Muscle of back (tissue), 11 donors: ENCODE data around the gene HMGN3. TPM values are rescaled to one million over a fixed set of nuclear protein-coding genes. Genes with fewer than 3 reads are reported as not detected.

Experiments used
- DNase-seq, 3 donors: peaks; one replicate each; pipeline versions ENCODE4 v3.0.0 to v3.0.0-alpha.2; 2013
- polyA plus RNA-seq, 10 donors: library from polyadenylated mRNA; unstranded; fragments of 120-200 nt; gene quantifications; one replicate each; pipeline ENCODE4 v1.2.1, GENCODE V29; 2013; ENCODE audit not compliant: insufficient read length in 10 of 10

HMGN3 gene
- polyA plus RNA-seq, 10 donors = 106 to 160 (median 126) TPM

GRCh38 chr6:79188885-79189480 is 45.5 kb downstream of the HMGN3 start:
- DNase-seq = peak in 2 of 3 donors; percentile 46 to 49

GRCh38 chr6:79188107-79188506 is 46.4 kb downstream of the HMGN3 start:
- no peak for DNase-seq

- no peak for DNase-seq
Observed at GRCh38 chr6:79186564-79186963, 47.9 kb downstream of the HMGN3 start.

GRCh38 chr6:79184641-79185040 is 49.8 kb downstream of the HMGN3 start:
- no peak for DNase-seq

GRCh38 chr6:79184086-79184485 is 50.4 kb downstream of the HMGN3 start:
- no peak for DNase-seq

GRCh38 chr6:79180052-79180451 is 54.4 kb downstream of the HMGN3 start:
- DNase-seq = no peak

- DNase-seq = no peak
Observed at GRCh38 chr6:79173378-79173777, 61.1 kb downstream of the HMGN3 start.

- peak; percentile 32 to 81 (median 64) for DNase-seq
Observed at GRCh38 chr6:79170959-79171358, 63.5 kb downstream of the HMGN3 start.

- DNase-seq = peak in 1 of 3 donors; percentile 43
Observed at GRCh38 chr6:79170431-79170830, 64.1 kb downstream of the HMGN3 start.

GRCh38 chr6:79168695-79168980 is 65.8 kb downstream of the HMGN3 start:
- DNase-seq = peak in 1 of 3 donors; percentile 11

- peak; percentile 25 to 62 (median 29) for DNase-seq
Observed at GRCh38 chr6:79167931-79168694, 66.4 kb downstream of the HMGN3 start.

- peak; percentile 20 to 48 (median 45) for DNase-seq
Observed at GRCh38 chr6:79159846-79160245, 74.6 kb downstream of the HMGN3 start.

- DNase-seq = no peak
Observed at GRCh38 chr6:79158856-79159516, 75.5 kb downstream of the HMGN3 start.

- DNase-seq = no peak
Observed at GRCh38 chr6:79157961-79158644, 76.4 kb downstream of the HMGN3 start.

- DNase-seq = no peak
Observed at GRCh38 chr6:79152269-79152737, 82.2 kb downstream of the HMGN3 start.

Other genes with a start within 250 kb of the HMGN3 start
- 10 to 100 TPM; 20.2 to 34.3 (median 28.0) TPM for gene PHIP, start 156.4 kb downstream of the HMGN3 start, polyA plus RNA-seq